K562 (cell line): ENCODE results near the gene SCYL1. TPM values are rescaled to one million over a fixed set of nuclear protein-coding genes. Genes with fewer than 3 reads are reported as not detected.

ENCODE experiments used
- ATF7 ChIP-seq: fragments of 450-650 bp; IDR thresholded peaks from 2 replicates; pipeline ENCODE4 v1.7.1; 2014; ENCODE audit warnings: mild to moderate bottlenecking, moderate library complexity
- CHD1 ChIP-seq: fragments of 200-600 bp; sonication (generic); IDR thresholded peaks from one replicate; pipeline ENCODE4 v1.6.1; 2012; ENCODE audit warnings: mild to moderate bottlenecking, moderate library complexity, low read length, inconsistent platforms
- EGR1 ChIP-seq: fragments of 450-650 bp; conservative IDR thresholded peaks from 2 replicates; pipeline ENCODE4 v1.6.1; 2017; ENCODE audit warnings: mild to moderate bottlenecking
- ELF1 ChIP-seq: fragments of 200-800 bp; sonication (Bioruptor generic); IDR thresholded peaks from 2 replicates; pipeline ENCODE4 v1.6.1; 2016; ENCODE audit warnings: missing genetic modification characterization, missing compliant biosample characterization
- EWSR1 ChIP-seq: fragments of 450-650 bp; IDR thresholded peaks from 2 replicates; pipeline ENCODE4 v1.6.1; 2018; ENCODE audit warnings: borderline replicate concordance, mild to moderate bottlenecking, low read depth, moderate library complexity; ENCODE audit not compliant: partially characterized antibody
- MYC ChIP-seq, 2 experiments: fragments of 250-450 bp in 1 of 2; sonication (Bioruptor Pico) in 1 of 2; IDR thresholded peaks; 2 replicates each; pipeline versions ENCODE4 v1.5.1 to v1.6.1; 2012 to 2021; ENCODE audit warnings: low read depth in 2 of 2, borderline replicate concordance in 1 of 2, improper control_type of control experiment in 1 of 2, low read length in 1 of 2, mild to moderate bottlenecking in 1 of 2, moderate library complexity in 1 of 2
- NEUROD1 ChIP-seq: fragments of 150-350 bp; IDR thresholded peaks from 2 replicates; pipeline ENCODE4 v1.6.1; 2014; ENCODE audit warnings: borderline replicate concordance, low read length, low read depth; ENCODE audit not compliant: partially characterized antibody
- PHF21A ChIP-seq: fragments of 450-650 bp; IDR thresholded peaks from 2 replicates; pipeline ENCODE4 v1.6.1; 2017; ENCODE audit warnings: low read depth, borderline replicate concordance
- PHTF2 ChIP-seq: fragments of 250-450 bp; sonication (Bioruptor Pico); IDR thresholded peaks from 2 replicates; pipeline ENCODE4 v1.5.0; 2021; ENCODE audit warnings: mild to moderate bottlenecking
- RBFOX2 ChIP-seq: fragments of 200-400 bp; formaldehyde crosslinking; IDR thresholded peaks from 2 replicates; pipeline ENCODE4 v1.6.1; 2017; ENCODE audit warnings: low read depth, mild to moderate bottlenecking, low read length, moderate library complexity
- TRIM24 ChIP-seq, 2 experiments: fragments of 450-650 bp; IDR thresholded peaks; 2 replicates each; pipeline ENCODE4 v1.6.1; 2016
- ZFX ChIP-seq: sonication (generic); formaldehyde crosslinking; IDR thresholded peaks from 2 replicates; pipeline ENCODE4 v1.8.0; 2022; ENCODE audit warnings: mild to moderate bottlenecking, missing genetic modification reagents, moderate library complexity
- ZNF140 ChIP-seq: fragments of 250-450 bp; sonication (Bioruptor Pico); IDR thresholded peaks from 2 replicates; pipeline ENCODE4 v1.8.0; 2021; ENCODE audit warnings: moderate library complexity, mild to moderate bottlenecking, inconsistent platforms
- ZNF146 ChIP-seq: IDR thresholded peaks from one replicate; pipeline ENCODE4 v1.6.1; 2018; ENCODE audit warnings: missing compliant biosample characterization; ENCODE audit not compliant: unreplicated experiment
- ZNF212 ChIP-seq: fragments of 450-650 bp; formaldehyde crosslinking; IDR thresholded peaks from 2 replicates; pipeline ENCODE4 v1.4.0; 2020; ENCODE audit warnings: mild to moderate bottlenecking
- polyA plus RNA-seq, 8 experiments: library from polyadenylated mRNA; depleted of rRNA in 4 of 8; stranded (reverse) in 5 of 8; unstranded in 3 of 8; fragments of >200 nt; fragmentation: Nextera tagmentation in 2 of 8; fragmentation: Illumina TruSeq in 1 of 8; extraction: Ambion mirVana in 2 of 8; extraction: Trizol in 1 of 8; gene quantifications; 2 replicates each; pipeline versions ENCODE4 v1.2.1 to v1.2.3, GENCODE V29; 2011 to 2014; ENCODE audit warnings: inconsistent platforms in 1 of 8, missing spikeins in 1 of 8
- total RNA-seq, 7 experiments: library from RNA; depleted of rRNA in 6 of 7; stranded (reverse); fragments of >200 nt in 6 of 7; fragmentation: Illumina TruSeq in 2 of 7; extraction: Trizol in 2 of 7; gene quantifications; 2 replicates each; pipeline versions ENCODE4 v1.2.1 to v1.2.3, GENCODE V29; 2011 to 2021; ENCODE audit warnings: low replicate concordance in 1 of 7
- TF ChIP-seq, protein P1 (sequence below): fragments of 200-800 bp; sonication (Bioruptor generic); IDR thresholded peaks from 2 replicates; pipeline ENCODE4 v1.6.1; 2016; ENCODE audit warnings: missing genetic modification characterization, missing compliant biosample characterization
- TF ChIP-seq, protein P2 (sequence below): fragments of 450-650 bp; formaldehyde crosslinking; IDR thresholded peaks from 2 replicates; pipeline ENCODE4 v1.4.0; 2022; ENCODE audit warnings: missing genetic modification characterization
- TF ChIP-seq, protein P3 (sequence below): fragments of 250-450 bp; sonication (Bioruptor Pico); IDR thresholded peaks from 2 replicates; pipeline ENCODE4 v1.4.0; 2020
- TF ChIP-seq, protein P4 (sequence below): fragments of 450-650 bp; formaldehyde crosslinking; conservative IDR thresholded peaks from 2 replicates; pipeline ENCODE4 v1.4.0; 2022; ENCODE audit warnings: mild to moderate bottlenecking, missing genetic modification characterization

The SCYL1 gene
- total and polyA plus RNA-seq, 9 of the 15 experiments (the other 6 are each of a cell fraction or from before 2014, with no cell fraction given), result 1.9 to 145 (median 57.6) TPM

DNA sequence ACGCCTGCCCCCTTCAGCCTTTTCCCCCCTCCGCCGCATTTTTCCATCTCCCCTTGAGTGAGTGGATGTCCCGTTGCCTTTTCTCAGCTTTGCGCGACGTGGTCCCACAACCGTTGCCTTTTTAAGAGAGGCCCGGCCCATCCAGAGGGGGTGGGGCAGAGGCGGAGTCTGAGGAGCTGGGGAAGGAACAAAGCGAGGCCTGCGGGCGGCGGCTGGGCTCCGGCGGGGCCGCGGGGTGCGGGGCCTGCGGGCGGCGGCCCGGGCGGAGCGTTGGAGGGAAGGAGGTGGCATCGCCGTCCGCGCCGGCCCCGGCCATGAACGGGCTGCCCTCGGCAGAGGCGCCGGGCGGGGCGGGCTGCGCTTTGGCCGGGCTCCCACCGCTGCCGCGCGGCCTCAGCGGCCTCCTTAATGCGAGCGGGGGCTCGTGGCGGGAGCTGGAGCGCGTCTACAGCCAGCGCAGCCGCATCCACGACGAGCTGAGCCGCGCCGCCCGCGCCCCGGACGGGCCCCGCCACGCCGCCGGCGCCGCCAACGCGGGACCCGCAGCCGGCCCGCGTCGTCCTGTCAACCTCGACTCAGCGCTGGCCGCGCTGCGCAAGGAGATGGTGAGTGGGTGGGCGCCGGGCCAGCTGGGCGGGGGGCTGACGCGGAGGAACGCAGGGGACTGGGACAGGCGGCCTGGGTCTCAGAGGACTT lies 47.6 kb downstream of the SCYL1 start, which contains the start of gene FAM89B (continued):
- no peak for TF ChIP-seq ZNF146 (CRISPR knock-in tag)
- peak; percentile 34 for TF ChIP-seq CHD1
- no peak for TF ChIP-seq ATF7
- TF ChIP-seq PHF21A, result no peak
- TF ChIP-seq TRIM24 (IDR thresholded peaks at IDR 0.05), result no peak
- no peak for TF ChIP-seq PHTF2
- TF ChIP-seq EGR1, result peak; percentile 51
- TF ChIP-seq, protein P1, sequence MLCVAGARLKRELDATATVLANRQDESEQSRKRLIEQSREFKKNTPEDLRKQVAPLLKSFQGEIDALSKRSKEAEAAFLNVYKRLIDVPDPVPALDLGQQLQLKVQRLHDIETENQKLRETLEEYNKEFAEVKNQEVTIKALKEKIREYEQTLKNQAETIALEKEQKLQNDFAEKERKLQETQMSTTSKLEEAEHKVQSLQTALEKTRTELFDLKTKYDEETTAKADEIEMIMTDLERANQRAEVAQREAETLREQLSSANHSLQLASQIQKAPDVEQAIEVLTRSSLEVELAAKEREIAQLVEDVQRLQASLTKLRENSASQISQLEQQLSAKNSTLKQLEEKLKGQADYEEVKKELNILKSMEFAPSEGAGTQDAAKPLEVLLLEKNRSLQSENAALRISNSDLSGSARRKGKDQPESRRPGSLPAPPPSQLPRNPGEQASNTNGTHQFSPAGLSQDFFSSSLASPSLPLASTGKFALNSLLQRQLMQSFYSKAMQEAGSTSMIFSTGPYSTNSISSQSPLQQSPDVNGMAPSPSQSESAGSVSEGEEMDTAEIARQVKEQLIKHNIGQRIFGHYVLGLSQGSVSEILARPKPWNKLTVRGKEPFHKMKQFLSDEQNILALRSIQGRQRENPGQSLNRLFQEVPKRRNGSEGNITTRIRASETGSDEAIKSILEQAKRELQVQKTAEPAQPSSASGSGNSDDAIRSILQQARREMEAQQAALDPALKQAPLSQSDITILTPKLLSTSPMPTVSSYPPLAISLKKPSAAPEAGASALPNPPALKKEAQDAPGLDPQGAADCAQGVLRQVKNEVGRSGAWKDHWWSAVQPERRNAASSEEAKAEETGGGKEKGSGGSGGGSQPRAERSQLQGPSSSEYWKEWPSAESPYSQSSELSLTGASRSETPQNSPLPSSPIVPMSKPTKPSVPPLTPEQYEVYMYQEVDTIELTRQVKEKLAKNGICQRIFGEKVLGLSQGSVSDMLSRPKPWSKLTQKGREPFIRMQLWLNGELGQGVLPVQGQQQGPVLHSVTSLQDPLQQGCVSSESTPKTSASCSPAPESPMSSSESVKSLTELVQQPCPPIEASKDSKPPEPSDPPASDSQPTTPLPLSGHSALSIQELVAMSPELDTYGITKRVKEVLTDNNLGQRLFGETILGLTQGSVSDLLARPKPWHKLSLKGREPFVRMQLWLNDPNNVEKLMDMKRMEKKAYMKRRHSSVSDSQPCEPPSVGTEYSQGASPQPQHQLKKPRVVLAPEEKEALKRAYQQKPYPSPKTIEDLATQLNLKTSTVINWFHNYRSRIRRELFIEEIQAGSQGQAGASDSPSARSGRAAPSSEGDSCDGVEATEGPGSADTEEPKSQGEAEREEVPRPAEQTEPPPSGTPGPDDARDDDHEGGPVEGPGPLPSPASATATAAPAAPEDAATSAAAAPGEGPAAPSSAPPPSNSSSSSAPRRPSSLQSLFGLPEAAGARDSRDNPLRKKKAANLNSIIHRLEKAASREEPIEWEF (CRISPR knock-in tag), result no peak
- TF ChIP-seq ELF1, result no peak
- TF ChIP-seq ZFX (CRISPR knock-in tag), result peak; percentile 42; the same call in 1 of the 2 replicates
- TF ChIP-seq, protein P2, sequence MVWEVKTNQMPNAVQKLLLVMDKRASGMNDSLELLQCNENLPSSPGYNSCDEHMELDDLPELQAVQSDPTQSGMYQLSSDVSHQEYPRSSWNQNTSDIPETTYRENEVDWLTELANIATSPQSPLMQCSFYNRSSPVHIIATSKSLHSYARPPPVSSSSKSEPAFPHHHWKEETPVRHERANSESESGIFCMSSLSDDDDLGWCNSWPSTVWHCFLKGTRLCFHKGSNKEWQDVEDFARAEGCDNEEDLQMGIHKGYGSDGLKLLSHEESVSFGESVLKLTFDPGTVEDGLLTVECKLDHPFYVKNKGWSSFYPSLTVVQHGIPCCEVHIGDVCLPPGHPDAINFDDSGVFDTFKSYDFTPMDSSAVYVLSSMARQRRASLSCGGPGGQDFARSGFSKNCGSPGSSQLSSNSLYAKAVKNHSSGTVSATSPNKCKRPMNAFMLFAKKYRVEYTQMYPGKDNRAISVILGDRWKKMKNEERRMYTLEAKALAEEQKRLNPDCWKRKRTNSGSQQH (CRISPR knock-in tag), result no peak
- TF ChIP-seq, protein P3, sequence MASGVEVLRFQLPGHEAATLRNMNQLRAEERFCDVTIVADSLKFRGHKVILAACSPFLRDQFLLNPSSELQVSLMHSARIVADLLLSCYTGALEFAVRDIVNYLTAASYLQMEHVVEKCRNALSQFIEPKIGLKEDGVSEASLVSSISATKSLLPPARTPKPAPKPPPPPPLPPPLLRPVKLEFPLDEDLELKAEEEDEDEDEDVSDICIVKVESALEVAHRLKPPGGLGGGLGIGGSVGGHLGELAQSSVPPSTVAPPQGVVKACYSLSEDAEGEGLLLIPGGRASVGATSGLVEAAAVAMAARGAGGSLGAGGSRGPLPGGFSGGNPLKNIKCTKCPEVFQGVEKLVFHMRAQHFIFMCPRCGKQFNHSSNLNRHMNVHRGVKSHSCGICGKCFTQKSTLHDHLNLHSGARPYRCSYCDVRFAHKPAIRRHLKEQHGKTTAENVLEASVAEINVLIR (CRISPR knock-in tag), result no peak
- TF ChIP-seq MYC (IDR thresholded peaks at IDR 0.05; ENCODE audit: low read depth, low read length), result peak; percentile 9; the same call in 1 of the 2 replicates
- TF ChIP-seq MYC (CRISPR knock-in tag; IDR thresholded peaks at IDR 0.05; ENCODE audit: borderline replicate concordance, low read depth), result no peak
- peak; percentile 59 for TF ChIP-seq RBFOX2
- TF ChIP-seq, protein P4, sequence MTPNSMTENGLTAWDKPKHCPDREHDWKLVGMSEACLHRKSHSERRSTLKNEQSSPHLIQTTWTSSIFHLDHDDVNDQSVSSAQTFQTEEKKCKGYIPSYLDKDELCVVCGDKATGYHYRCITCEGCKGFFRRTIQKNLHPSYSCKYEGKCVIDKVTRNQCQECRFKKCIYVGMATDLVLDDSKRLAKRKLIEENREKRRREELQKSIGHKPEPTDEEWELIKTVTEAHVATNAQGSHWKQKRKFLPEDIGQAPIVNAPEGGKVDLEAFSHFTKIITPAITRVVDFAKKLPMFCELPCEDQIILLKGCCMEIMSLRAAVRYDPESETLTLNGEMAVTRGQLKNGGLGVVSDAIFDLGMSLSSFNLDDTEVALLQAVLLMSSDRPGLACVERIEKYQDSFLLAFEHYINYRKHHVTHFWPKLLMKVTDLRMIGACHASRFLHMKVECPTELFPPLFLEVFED (CRISPR knock-in tag), result no peak
- TF ChIP-seq ZNF212 (CRISPR knock-in tag), result no peak
- TF ChIP-seq EWSR1, result no peak
- peak; percentile 49 for TF ChIP-seq NEUROD1
- TF ChIP-seq ZNF140 (CRISPR knock-in tag), result no peak
